ENCODE results near the gene SLC25A26. TPM values are rescaled to one million over a fixed set of nuclear protein-coding genes. Genes with fewer than 3 reads are reported as not detected.

The SLC25A26 gene
- total RNA-seq, 1 experiment from 2014 or later, result 23.8 TPM

DNA sequence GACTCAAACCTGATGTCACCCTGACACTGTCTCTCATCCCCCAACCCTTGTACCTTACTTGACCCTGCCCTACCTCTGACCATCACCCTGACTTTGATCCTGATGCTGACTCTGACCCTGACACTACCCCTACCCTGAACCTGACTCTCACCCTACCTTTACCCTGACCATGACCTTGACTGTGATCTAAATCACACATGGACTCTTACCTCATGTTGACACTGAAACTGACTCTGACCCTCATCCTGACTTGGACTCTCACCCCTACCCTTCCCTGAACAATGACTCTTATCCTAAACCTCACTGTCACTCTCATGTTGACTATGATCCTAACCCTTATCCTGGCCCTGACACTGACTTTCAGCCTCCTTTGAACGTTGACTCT is 21.7 kb upstream of the SLC25A26 start:
- DNase-seq (ENCODE audit: low read depth, low spot score) (no peak), ATAC-seq (no peak)
- Histone ChIP-seq H3K4me3 (replicated peaks in 1 of 2; ENCODE audit: low read depth in 1 of 2, low read length in 2 of 2) (no peak overlapping the region), H3K4me2 (ENCODE audit: low read length) (no peak overlapping the region), H3K9ac (ENCODE audit: low read length) (no peak overlapping the region), H2AFZ (ENCODE audit: low read depth, low read length, poor library complexity, severe bottlenecking) (no peak overlapping the region), H3K9me3 (ENCODE audit: control insufficient read depth in 1 of 2, insufficient read depth in 1 of 2, low read depth in 1 of 2, low read length in 2 of 2) (no peaks in the 10 kb centered on the region), H3K27me3 (ENCODE audit: insufficient read depth, low read length) (no peaks in the 10 kb centered on the region), H3K27ac (ENCODE audit: low read depth, low read length) (no peak overlapping the region), H4K20me1 (ENCODE audit: insufficient read depth) (no peaks in the 10 kb centered on the region), H3K4me1 (ENCODE audit: control insufficient read depth in 1 of 2, insufficient read depth in 2 of 2, low read length in 2 of 2) (peaks cover 0 to 14% of the 10 kb centered on the region in 2 experiments; a peak in 2 of 4 replicates), H3K9me2 (ENCODE audit: insufficient read depth) (no peaks in the 10 kb centered on the region), H3K36me3 (ENCODE audit: control insufficient read depth in 1 of 2, insufficient read depth in 2 of 2, low read length in 2 of 2) (no peaks in the 10 kb centered on the region), H3K79me2 (ENCODE audit: insufficient read depth, low read length) (no peaks in the 10 kb centered on the region)
- POLR2A ChIA-PET, result no interaction called here
- TF ChIP-seq, protein P1, sequence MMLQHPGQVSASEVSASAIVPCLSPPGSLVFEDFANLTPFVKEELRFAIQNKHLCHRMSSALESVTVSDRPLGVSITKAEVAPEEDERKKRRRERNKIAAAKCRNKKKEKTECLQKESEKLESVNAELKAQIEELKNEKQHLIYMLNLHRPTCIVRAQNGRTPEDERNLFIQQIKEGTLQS (IDR thresholded peaks at IDR 0.05), result no peak
- TF ChIP-seq ELF1 (IDR thresholded peaks at IDR 0.05; ENCODE audit: borderline replicate concordance, low read depth) (no peak), EZH2phosphoT487 (IDR thresholded peaks at IDR 0.05; ENCODE audit: borderline replicate concordance) (no peak), CEBPB (IDR thresholded peaks at IDR 0.05; ENCODE audit: low read depth) (no peak), EGR1 (IDR thresholded peaks at IDR 0.05; ENCODE audit: low read depth) (no peak), RAD21 (IDR thresholded peaks at IDR 0.05; ENCODE audit: low read depth) (no peak), SRF (IDR thresholded peaks at IDR 0.05; ENCODE audit: low read depth) (no peak)
- intact Hi-C loops (cut with micrococcal nuclease), result loop anchor here (5.0 kb wide), 2 partner anchors 162 to 762 kb away; partner anchors contain the start of gene MAGI1
- RAD21 ChIA-PET (ENCODE audit: low non-redundant PET in 1 of 2, low total read pairs in 2 of 2, uncharacterized antibody in 2 of 2, unreplicated experiment in 2 of 2), result no interaction called here
- no TSS peak for BruUV-seq (replicated peaks)
- CTCF ChIA-PET, result no interaction called here

DNA sequence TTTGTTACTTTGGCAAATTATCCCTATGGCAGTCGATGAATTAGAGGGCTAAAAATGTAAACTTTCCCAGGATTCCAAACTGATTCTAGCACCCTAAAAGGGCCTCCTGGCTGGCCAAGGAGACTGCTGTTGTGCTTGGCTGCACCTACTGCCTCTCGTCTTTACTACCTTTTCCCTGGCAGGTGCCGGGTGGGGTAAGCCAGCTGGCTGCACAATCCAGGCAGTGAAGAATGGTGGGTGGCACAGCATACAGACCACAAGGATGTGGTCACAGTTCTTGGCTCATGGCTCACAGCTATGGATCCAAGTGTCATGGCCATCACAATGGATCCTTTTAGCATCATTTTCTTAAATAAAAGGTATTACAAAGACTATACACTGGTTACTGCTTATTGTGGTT is 20.7 kb upstream of the SLC25A26 start:
- Histone ChIP-seq H3K9ac (ENCODE audit: low read length) (no peak overlapping the region), H3K4me1 (ENCODE audit: control insufficient read depth in 1 of 2, insufficient read depth in 2 of 2, low read length in 2 of 2) (peaks cover 0 to 11% of the 10 kb centered on the region in 2 experiments; a peak in 2 of 4 replicates), H3K4me2 (ENCODE audit: low read length) (no peak overlapping the region), H3K9me3 (ENCODE audit: control insufficient read depth in 1 of 2, insufficient read depth in 1 of 2, low read depth in 1 of 2, low read length in 2 of 2) (no peaks in the 10 kb centered on the region), H2AFZ (ENCODE audit: low read depth, low read length, poor library complexity, severe bottlenecking) (no peak overlapping the region), H4K20me1 (ENCODE audit: insufficient read depth) (no peaks in the 10 kb centered on the region), H3K27ac (ENCODE audit: low read depth, low read length) (no peak overlapping the region), H3K79me2 (ENCODE audit: insufficient read depth, low read length) (no peaks in the 10 kb centered on the region), H3K36me3 (ENCODE audit: control insufficient read depth in 1 of 2, insufficient read depth in 2 of 2, low read length in 2 of 2) (no peaks in the 10 kb centered on the region), H3K27me3 (ENCODE audit: insufficient read depth, low read length) (peaks cover 7% of the 10 kb centered on the region; the same call in 1 of the 2 replicates), H3K9me2 (ENCODE audit: insufficient read depth) (no peaks in the 10 kb centered on the region), H3K4me3 (replicated peaks in 1 of 2; ENCODE audit: low read depth in 1 of 2, low read length in 2 of 2) (no peak overlapping the region)
- intact Hi-C loops (cut with micrococcal nuclease), result no loop called here
- BruUV-seq (replicated peaks), result no TSS peak
- no peak for TF ChIP-seq EZH2 (IDR thresholded peaks at IDR 0.05)
- TF ChIP-seq, protein P2, sequence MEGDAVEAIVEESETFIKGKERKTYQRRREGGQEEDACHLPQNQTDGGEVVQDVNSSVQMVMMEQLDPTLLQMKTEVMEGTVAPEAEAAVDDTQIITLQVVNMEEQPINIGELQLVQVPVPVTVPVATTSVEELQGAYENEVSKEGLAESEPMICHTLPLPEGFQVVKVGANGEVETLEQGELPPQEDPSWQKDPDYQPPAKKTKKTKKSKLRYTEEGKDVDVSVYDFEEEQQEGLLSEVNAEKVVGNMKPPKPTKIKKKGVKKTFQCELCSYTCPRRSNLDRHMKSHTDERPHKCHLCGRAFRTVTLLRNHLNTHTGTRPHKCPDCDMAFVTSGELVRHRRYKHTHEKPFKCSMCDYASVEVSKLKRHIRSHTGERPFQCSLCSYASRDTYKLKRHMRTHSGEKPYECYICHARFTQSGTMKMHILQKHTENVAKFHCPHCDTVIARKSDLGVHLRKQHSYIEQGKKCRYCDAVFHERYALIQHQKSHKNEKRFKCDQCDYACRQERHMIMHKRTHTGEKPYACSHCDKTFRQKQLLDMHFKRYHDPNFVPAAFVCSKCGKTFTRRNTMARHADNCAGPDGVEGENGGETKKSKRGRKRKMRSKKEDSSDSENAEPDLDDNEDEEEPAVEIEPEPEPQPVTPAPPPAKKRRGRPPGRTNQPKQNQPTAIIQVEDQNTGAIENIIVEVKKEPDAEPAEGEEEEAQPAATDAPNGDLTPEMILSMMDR (IDR thresholded peaks at IDR 0.05 in 2 of 3, conservative IDR thresholded peaks at IDR 0.05 in 1 of 3; ENCODE audit: borderline replicate concordance in 1 of 3, insufficient read depth in 1 of 3, low read depth in 2 of 3, low read length in 2 of 3), result peak in 1 of 3 experiments; percentile 3; a peak in 1 of 6 replicates
- TF ChIP-seq SIN3A (IDR thresholded peaks at IDR 0.05; ENCODE audit: low read depth), result no peak
- TF ChIP-seq EZH2phosphoT487 (IDR thresholded peaks at IDR 0.05; ENCODE audit: borderline replicate concordance), result no peak
- TF ChIP-seq CBX3 (IDR thresholded peaks at IDR 0.05; ENCODE audit: low read depth), result no peak
- TF ChIP-seq, protein P3, sequence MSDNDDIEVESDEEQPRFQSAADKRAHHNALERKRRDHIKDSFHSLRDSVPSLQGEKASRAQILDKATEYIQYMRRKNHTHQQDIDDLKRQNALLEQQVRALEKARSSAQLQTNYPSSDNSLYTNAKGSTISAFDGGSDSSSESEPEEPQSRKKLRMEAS (IDR thresholded peaks at IDR 0.05), result no peak
- no peak for TF ChIP-seq FOSL1 (IDR thresholded peaks at IDR 0.05; ENCODE audit: low read depth)
- ATAC-seq, result peak; percentile 43; the same call in 1 of the 2 replicates
- ChIA-PET RAD21 (ENCODE audit: low non-redundant PET in 1 of 2, low total read pairs in 2 of 2, uncharacterized antibody in 2 of 2, unreplicated experiment in 2 of 2) (no interaction called here), CTCF (no interaction called here), POLR2A (no interaction called here)
- DNase-seq (ENCODE audit: low read depth, low spot score), result no peak

All from HCT116 (cell line).